ENCODE results near the gene MAP3K8. TPM values are rescaled to one million over a fixed set of nuclear protein-coding genes. Genes with fewer than 3 reads are reported as not detected.
A peak's percentile ranks its signal among the peaks of the same experiment; 100 is the strongest.

The MAP3K8 gene
- total and polyA plus RNA-seq, 3 donors from 2014 or later = 3.1 to 10.4 (median 5.2) TPM

DNA sequence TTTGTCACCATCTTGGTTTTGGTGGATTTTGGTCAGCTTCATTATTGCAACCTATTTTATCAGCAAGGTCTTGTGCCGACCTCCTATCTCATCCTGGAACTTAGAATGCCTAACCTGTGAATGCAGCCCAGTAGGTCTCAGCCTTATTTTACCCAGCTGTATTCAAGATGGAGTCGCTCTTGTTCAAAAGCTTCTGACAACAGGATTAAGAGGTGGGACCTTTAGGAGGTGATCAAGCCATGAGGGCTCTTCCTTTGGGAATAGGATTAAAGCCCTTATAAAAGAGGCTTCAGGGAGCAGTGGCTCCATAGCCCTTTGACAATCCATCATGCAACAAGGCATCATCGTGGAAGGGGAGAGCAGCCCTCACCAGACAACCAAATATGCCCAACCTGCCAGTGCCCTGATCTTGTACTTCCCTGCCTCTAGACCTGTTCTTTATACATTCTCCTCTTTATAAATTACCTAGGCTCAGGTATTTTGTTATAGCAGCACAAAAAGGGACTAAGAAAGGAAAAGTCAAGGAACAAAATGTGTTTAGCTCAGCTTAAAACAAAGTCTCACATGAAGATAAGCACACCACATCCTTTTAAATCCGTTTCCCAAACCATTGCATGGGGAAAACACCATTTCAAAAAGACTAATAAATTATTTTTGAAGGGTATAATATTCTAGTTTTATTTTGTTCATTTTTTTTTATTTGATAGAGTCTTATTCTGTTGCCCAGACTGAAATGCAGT is 8.5 kb upstream of the MAP3K8 start:
- H3K36me3 ChIP-seq (ENCODE audit: low read depth, missing control alignments) = no peaks in the 10 kb centered on the region
- H3K4me1 ChIP-seq = peaks cover 8% of the 10 kb centered on the region
- H3K4me3 ChIP-seq = no peak overlapping the region
- H3K27ac ChIP-seq = no peak overlapping the region
- WGBS, 2 donors = 65 to 68% methylated on average over 4 of the region's 4 CpGs
- no peak for DNase-seq
- no peaks in the 10 kb centered on the region for H3K9me3 ChIP-seq
- no peaks in the 10 kb centered on the region for H3K27me3 ChIP-seq
- TF ChIP-seq POLR2A (IDR thresholded peaks at IDR 0.05) = no peak
- TF ChIP-seq, protein P1, sequence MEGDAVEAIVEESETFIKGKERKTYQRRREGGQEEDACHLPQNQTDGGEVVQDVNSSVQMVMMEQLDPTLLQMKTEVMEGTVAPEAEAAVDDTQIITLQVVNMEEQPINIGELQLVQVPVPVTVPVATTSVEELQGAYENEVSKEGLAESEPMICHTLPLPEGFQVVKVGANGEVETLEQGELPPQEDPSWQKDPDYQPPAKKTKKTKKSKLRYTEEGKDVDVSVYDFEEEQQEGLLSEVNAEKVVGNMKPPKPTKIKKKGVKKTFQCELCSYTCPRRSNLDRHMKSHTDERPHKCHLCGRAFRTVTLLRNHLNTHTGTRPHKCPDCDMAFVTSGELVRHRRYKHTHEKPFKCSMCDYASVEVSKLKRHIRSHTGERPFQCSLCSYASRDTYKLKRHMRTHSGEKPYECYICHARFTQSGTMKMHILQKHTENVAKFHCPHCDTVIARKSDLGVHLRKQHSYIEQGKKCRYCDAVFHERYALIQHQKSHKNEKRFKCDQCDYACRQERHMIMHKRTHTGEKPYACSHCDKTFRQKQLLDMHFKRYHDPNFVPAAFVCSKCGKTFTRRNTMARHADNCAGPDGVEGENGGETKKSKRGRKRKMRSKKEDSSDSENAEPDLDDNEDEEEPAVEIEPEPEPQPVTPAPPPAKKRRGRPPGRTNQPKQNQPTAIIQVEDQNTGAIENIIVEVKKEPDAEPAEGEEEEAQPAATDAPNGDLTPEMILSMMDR (IDR thresholded peaks at IDR 0.05) = no peak
- intact Hi-C loops (cut with DNase I; ENCODE audit: low total_unique reads) = no loop called here

DNA sequence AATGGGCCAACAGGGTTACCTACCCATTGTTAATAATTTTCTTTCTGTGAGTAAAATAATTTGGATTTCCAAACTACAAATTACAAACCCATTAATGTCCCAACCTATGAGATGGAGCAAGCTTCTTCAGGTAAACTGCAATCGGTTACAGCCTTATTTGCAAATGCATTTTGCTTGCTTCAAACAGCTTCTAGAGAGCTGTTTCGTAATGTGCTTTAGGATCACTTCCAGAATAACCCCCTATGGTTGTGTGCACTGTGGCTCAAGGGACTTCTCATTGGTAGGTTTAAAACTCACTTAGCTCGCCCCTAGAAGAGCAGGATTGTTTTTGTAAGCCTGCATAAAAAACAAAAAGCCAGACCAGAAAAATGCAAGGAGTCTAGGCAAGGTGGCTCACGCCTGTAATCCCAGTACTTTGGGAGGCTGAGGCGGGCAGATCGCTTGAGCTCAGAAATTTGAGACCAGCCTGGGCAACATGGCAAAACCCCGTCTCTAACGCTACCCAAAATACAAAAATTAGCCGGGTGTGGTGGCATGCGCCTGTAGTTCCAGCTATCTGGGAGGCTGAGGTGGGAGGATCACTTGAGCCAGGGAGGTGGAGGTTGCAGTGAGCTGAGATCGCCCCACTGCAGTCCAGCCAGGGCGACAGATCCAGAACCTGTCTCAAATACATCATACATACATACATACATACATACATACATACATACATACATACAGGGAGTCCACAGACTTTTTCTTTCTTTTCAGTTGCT is 3.3 kb upstream of the MAP3K8 start:
- no peak for TF ChIP-seq POLR2A (IDR thresholded peaks at IDR 0.05)
- TF ChIP-seq, protein P1 (IDR thresholded peaks at IDR 0.05) = no peak
- DNase-seq = no peak
- Histone ChIP-seq H3K9me3 (no peaks in the 10 kb centered on the region), H3K27ac (no peak overlapping the region), H3K4me3 (no peak overlapping the region), H3K36me3 (ENCODE audit: low read depth, missing control alignments) (no peaks in the 10 kb centered on the region), H3K27me3 (no peaks in the 10 kb centered on the region), H3K4me1 (no peaks in the 10 kb centered on the region)
- WGBS, 2 donors = 78 to 83% methylated on average over 12 of the region's 12 CpGs
- intact Hi-C loops (cut with DNase I; ENCODE audit: low total_unique reads) = no loop called here

DNA sequence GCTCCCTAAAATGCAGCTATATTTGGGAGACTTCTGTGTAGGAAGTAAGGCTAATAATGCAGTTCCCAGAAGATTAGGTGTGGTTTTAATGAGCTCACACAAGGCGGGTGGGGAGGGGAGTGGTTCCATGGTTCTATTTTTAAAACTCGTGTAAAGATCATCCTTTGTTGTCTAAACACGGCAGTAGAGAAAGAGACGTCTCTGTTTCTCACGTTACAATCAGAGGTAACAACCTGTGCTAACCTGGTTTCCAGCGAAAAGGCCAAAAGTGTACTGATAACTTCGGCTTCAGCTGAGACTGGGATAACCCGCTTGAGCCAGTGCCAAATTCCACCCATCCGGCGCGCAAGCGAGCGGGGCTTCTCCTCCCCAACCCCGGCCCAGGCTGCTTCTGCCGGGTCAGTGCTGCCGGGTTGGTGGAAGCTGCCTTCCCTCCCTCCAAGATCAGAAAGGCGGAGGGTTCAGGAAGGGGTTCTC is 2.5 kb upstream of the MAP3K8 start:
- intact Hi-C loops (cut with DNase I; ENCODE audit: low total_unique reads) = no loop called here
- Histone ChIP-seq H3K27ac (peak overlapping the region in 1 of 2 donors; percentile 28), H3K36me3 (ENCODE audit: low read depth, missing control alignments) (no peaks in the 10 kb centered on the region), H3K27me3 (no peaks in the 10 kb centered on the region), H3K4me3 (no peak overlapping the region), H3K9me3 (no peaks in the 10 kb centered on the region), H3K4me1 (no peaks in the 10 kb centered on the region)
- peak; percentile 40 for DNase-seq
- 18 to 19% methylated on average over 17 of the region's 17 CpGs for WGBS, 2 donors
- no peak for TF ChIP-seq POLR2A (IDR thresholded peaks at IDR 0.05)
- TF ChIP-seq, protein P1 (IDR thresholded peaks at IDR 0.05) = no peak

DNA sequence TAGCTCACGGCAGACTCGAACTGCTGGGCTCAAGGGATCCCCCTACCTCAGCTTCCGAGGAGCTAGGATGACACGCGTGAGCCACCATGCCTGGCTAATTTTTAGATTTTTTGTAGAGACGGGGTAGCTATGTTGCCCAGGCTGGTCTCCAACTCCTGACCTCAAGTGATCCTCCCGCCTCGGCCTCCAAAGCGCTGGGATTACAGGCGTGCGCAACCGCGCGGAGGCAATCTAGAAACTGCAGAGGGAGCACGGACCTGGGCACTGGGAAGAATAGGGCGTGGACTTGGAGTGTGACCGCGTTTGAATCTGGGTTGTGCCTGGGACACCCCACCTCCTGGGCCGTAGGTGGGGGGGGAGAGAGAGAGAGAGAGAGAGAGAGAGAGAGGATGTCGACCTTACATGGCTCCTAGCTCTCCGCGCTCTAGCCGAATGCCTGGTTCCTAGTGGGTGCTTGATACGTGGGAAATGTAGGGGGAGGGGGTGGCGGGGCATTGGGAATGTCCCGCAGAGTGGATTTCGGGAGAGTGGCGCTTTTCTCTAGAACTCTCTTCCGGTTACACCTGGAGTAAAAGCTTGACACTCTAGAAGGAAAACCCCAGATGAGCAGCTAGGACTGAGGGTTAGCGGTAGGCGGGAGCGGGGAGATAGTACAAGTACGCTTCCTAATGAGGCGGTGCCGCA is 1.2 kb upstream of the MAP3K8 start:
- Histone ChIP-seq H3K4me3 (peak overlapping the region; percentile 75 to 85), H3K4me1 (no peaks in the 10 kb centered on the region), H3K27me3 (no peaks in the 10 kb centered on the region), H3K36me3 (ENCODE audit: low read depth, missing control alignments) (no peaks in the 10 kb centered on the region), H3K9me3 (no peaks in the 10 kb centered on the region), H3K27ac (peak overlapping the region; percentile 92 to 98)
- peak; percentile 26 for DNase-seq
- TF ChIP-seq, protein P1 (IDR thresholded peaks at IDR 0.05) = peak in 1 of 3 experiments; percentile 19
- TF ChIP-seq POLR2A (IDR thresholded peaks at IDR 0.05) = no peak
- intact Hi-C loops (cut with DNase I; ENCODE audit: low total_unique reads) = no loop called here
- 32 to 38% methylated on average over 28 to 33 of the region's 35 CpGs for WGBS, 2 donors

Measured in testis (tissue), 3 donors.